GM21390 (cell line): ENCODE results near the gene PPP2R5D.

Source experiments
- ATAC-seq: cut with Tn5 transposase; IDR thresholded peaks from one replicate; pipeline ENCODE4 v1.9.1; 2021; ENCODE audit not compliant: unreplicated experiment

PPP2R5D gene

GRCh38 chr6:42963179-42963854, 21.1 kb upstream of the PPP2R5D start:
- no peak for ATAC-seq

- no peak for ATAC-seq
These were observed 20.3 kb upstream of the PPP2R5D start for GRCh38 chr6:42963855-42964605.

- no peak for ATAC-seq
These were observed 17.8 kb upstream of the PPP2R5D start for GRCh38 chr6:42966571-42966970.

- ATAC-seq = no peak
These were observed 17.1 kb upstream of the PPP2R5D start for GRCh38 chr6:42967228-42967627.

- ATAC-seq = no peak
These were observed 16.2 kb upstream of the PPP2R5D start for GRCh38 chr6:42968126-42968701.

GRCh38 chr6:42968783-42969182, 15.6 kb upstream of the PPP2R5D start:
- no peak for ATAC-seq

- no peak for ATAC-seq
These were observed 14.9 kb upstream of the PPP2R5D start for GRCh38 chr6:42969431-42969830.

GRCh38 chr6:42969934-42970333, 14.4 kb upstream of the PPP2R5D start:
- ATAC-seq = no peak

GRCh38 chr6:42970871-42971612, 13.3 kb upstream of the PPP2R5D start:
- no peak for ATAC-seq

GRCh38 chr6:42971746-42972327, 12.5 kb upstream of the PPP2R5D start:
- ATAC-seq = no peak

- ATAC-seq = no peak
These were observed 10.4 kb upstream of the PPP2R5D start for GRCh38 chr6:42973926-42974325.

GRCh38 chr6:42974919-42975505, 9.4 kb upstream of the PPP2R5D start:
- no peak for ATAC-seq

GRCh38 chr6:42978487-42978838, 5.9 kb upstream of the PPP2R5D start:
- no peak for ATAC-seq

- peak; percentile 90 for ATAC-seq
These were observed 5.4 kb upstream of the PPP2R5D start, which contains the start of gene PEX6 for GRCh38 chr6:42978839-42979522. Gene PEX6, minus strand, starts transcription at chr6:42979181. Its CDS starts 31 bp downstream, at chr6:42979150.

GRCh38 chr6:42979523-42980177, 4.7 kb upstream of the PPP2R5D start:
- ATAC-seq = no peak

- ATAC-seq = no peak
These were observed 2.5 kb upstream of the PPP2R5D start for GRCh38 chr6:42981836-42982235.

- no peak for ATAC-seq
These were observed 630 bp downstream of the PPP2R5D start for GRCh38 chr6:42984924-42985475.

GRCh38 chr6:42987533-42988451, 3.4 kb downstream of the PPP2R5D start:
- ATAC-seq = no peak
